HG02610 (cell line): ENCODE results near the gene S100A1.
"Not testable (repeated sequence)": the region's sequence is repeated elsewhere in the genome, so short reads cannot be mapped to it uniquely, and the experiment has no call there.

ENCODE experiments used
- ATAC-seq: cut with Tn5 transposase; IDR thresholded peaks from one replicate; pipeline ENCODE4 v1.9.1; 2021; ENCODE audit warnings: mild to moderate bottlenecking, moderate library complexity; ENCODE audit not compliant: unreplicated experiment

Gene S100A1

DNA sequence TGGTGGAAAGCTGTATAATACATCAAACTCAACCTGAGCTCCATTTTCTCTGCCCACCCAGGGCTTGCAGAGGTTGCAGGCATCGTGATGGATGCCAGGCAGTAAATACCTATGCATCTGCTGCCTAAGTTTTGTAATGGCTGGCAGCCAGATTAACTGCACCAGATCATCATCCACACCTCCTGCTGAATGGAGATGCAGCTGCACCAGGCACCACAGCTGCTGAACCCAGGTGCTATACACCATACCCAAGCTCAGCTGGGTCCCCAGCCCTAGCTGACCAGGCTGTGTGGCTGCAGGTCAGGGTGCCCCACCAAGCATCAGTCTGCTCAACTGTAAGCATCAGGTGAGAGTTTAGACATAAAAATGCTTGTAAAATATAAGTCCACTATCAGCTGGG is 23.5 kb downstream of the S100A1 start:
- no peak for ATAC-seq

DNA sequence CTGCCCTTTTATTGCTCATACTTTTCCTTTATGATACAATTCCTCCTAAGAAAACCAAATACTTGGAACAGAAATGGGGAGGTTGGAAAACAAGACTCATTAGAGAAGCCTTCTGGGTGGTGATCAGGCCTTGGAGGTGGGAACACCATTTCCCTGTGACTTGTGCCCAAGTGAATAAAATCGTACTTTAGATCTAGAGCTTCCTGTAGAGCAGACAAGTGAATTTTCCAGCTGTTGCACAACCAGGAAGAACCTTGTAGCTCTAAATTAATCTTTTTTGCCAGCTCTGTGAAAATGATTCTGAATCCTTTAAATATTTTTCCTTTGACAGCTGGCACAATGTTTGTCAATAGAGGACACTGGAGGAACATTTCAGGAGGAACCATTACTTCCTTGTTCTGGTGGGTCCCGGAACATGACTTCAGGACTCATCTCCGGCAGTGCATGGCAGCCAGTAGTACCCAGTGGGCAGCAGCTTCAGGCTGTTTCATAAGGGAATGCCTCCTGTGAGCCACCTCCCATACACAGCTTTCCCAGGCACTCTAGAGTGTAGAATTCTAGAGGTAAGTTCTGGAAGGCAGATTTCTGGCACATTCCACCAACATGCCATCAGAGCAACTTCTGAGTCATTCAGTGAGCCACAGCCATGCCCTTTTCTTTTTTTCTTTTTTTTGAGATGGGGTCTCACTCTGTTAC is 24.7 kb downstream of the S100A1 start:
- ATAC-seq: no peak

DNA sequence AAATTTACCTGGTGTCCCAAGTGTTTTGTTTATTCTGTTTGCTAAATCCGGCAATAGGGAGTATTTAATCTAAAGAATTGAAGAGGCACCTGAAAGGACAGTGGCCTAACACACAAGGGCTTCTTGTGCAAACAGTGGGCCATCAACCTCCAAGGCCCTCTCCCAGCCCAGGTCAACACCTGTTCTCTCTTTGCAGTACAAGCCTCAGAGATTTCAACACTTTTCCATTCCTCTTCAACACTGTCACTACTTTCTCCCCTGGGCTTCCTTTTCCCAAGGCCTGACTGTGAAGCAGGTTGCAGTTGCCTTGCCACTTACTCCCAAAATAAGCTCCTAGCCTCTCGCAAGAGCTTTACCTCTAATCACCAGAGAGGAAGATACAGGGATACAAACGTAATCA is 27.1 kb downstream of the S100A1 start:
- ATAC-seq: no peak

DNA sequence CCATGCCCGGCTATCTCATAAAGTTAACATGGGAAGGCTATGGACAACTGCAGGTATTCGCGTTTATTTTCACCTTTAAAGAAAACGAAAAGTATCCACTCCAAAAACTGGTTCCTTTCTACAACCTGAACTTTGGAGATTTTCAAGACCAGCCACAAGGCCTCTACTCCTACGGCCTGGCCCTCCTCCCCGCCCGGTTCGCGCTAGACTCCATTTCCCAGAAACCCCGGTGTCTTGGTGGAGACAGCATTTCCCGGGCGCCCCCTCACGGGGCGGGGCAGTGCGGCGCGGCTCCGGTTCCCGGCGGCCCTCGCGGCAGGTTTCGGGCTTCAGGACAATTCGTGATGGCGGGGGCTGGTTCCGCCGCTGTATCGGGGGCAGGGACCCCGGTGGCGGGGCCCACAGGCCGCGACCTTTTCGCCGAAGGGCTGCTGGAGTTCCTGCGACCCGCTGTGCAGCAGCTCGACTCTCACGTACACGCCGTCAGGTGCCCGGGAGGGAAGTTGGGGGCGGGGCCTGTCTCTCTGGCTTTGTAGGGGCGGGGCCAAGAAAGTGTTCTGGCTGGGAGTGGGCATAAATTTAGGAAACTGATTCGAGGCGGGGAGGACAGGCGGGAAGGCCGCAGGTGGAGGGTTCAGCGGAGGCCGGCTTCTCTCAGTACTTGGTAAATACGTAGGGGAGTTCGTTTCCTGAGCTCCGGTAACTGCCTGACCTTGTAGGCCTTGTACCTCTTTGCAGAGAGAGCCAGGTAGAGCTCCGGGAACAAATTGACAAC is 30.4 kb downstream of the S100A1 start, which contains the start of gene SNAPIN:
TSS of gene SNAPIN (plus strand) at position 304 of the 775 bp plus-strand sequence. CDS start at position 345, 41 bp downstream.
- ATAC-seq: peak; percentile 88

DNA sequence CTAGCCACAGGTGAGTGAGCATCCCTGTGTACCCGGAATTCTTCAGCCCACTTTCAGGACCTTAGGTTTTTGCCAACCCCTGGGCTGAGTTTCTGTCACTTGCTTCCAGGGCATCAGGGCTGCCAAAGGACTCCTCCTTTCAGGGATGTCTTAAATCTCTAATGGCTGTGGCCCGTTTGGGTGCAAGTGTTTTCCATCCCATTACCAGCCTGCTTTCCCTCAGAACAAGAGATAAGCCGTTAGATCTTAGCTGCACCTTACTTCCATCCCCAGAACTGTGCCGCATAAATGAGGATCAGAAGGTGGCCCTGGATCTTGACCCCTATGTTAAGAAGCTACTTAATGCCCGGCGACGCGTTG is 30.9 kb downstream of the S100A1 start:
- no peak for ATAC-seq

DNA sequence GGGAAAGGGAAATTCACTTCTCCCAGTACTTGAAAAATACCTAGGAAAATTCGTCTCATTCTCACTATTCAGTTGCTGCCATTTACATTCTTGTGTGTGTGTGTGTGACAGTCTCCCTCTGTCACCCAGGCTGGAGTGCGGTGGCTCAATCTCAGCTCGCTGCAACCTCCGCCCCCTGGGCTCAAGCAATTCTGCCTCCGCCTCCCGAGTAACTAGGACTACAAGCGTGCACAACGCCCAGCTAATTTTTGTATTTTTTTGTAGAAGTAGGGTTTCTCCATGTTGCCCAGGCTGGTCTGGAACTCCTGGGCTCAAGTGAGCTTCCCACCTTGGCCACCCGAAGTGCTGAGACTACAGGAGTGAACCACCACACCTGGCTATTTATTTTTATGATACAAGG is 31.4 kb downstream of the S100A1 start:
- ATAC-seq: no peak

DNA sequence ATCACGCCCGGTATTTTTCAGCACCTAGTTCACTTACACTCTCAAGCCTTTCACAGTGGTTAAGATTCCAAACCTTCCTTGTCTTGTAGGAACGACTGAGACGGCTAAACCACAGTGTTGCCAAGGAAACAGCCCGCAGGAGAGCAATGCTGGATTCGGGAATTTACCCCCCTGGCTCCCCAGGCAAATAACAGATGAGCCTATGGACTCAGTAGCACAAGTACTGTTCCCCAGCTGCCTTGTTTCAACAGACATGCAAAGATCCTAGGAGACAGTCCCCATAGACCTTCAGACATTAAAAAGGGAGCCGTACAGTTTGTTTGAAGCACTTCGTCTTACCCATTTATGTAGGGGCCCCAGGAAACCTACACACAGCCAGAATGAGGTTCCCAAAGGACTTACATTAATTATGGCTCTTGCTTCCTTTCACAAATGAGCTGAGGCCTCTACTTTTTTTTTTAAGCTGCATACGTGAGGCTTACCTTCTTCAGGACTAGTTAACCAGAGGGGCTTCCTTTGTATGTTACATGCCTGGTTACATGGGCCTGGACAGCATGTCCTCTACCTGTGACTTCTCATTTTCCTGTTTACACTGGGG is 33.0 kb downstream of the S100A1 start:
- ATAC-seq: no peak

DNA sequence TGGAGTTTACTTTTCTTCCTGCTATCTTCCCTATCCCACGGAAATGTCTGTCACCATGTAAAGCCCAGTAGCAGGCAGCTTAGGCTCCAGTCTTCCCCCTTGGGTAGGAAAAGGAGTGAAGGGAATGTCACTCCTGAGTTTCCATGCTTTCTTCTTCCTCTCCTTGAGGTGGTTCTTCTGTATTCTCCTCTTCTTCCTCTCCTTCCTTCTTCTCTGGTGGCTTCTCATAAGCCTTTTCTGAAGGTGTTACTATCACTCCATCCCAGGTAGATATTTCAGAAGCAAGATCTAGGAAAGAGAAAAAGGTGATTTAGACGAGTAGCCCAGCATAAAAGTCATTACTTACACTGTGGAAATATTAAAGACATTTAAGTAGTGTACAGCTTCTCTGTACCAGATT is 34.0 kb downstream of the S100A1 start:
- ATAC-seq: no peak

DNA sequence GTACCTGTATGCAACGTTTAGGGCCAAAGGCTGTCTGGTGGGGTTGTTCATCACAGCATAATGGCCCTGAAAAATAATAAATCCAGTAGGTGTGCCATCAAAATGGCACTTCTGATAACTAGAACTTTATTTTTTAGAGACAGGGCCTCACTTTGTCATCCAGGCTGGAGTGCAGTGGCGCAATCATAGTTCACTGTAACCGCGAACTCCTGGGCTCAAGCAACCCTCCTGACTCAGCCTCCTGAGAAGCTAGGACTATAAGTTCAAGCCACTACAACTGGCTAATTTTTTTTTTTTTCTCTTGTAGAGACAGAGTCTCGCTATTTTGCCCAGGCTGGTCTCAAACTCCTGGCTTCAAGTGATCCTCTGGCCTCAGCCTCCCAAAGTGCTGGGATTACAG is 35.0 kb downstream of the S100A1 start:
- no peak for ATAC-seq

DNA sequence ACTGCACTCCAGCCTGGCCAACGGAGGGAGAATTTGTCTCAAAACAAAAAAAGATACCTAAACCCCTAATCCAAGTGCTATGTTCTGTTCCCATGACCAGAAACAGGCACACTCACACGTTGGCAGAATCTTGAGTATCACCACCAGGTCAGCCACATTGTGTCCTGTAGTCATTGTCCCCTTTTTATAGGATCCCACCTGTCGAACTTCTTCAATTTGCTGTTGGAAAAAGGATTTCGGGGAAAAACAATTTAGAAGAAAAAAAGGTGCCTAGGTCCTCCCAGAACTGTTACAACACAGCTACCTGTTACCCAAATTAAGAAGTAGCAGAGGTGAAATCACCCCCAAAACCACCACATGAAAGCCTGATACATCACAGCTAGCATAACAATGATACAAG is 39.2 kb downstream of the S100A1 start:
- ATAC-seq: no peak

DNA sequence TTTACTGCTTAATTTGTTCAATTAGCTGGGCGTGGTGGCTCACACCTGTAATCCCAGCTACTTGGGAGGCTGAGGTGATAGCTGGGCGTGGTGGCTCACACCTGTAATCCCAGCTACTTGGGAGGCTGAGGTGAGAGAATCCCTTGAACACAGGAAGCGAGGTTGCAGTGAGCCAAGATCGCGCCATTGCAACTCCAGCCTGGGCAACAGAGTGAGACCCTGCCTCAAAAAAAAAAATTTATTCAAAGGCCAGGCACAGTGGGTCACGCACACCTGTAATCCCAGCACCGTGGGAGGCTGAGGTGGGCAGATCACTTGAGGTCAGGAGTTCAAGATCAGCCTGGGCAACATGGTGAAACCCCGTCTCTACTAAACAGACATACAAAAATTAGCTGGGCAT is 40.4 kb downstream of the S100A1 start:
- ATAC-seq: not testable (repeated sequence)

DNA sequence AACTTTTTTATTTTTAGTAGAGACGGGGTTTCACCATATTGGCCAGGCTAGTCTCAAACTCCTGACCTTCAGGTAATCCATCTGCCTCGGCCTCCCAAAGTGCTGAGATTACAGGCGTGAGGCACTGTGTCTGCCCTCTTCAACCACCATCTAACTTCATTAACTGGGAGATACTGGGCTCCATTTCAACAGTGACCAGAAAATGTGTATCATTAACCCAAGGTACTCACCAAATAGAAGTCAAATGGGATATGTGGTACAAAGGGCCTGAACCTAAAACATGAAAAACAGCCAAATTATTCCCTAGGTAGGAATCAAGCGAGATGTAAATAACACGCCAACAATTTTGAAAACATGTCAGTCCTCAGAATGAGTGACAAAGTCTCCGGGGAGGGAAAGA is 41.4 kb downstream of the S100A1 start:
- ATAC-seq: no peak

DNA sequence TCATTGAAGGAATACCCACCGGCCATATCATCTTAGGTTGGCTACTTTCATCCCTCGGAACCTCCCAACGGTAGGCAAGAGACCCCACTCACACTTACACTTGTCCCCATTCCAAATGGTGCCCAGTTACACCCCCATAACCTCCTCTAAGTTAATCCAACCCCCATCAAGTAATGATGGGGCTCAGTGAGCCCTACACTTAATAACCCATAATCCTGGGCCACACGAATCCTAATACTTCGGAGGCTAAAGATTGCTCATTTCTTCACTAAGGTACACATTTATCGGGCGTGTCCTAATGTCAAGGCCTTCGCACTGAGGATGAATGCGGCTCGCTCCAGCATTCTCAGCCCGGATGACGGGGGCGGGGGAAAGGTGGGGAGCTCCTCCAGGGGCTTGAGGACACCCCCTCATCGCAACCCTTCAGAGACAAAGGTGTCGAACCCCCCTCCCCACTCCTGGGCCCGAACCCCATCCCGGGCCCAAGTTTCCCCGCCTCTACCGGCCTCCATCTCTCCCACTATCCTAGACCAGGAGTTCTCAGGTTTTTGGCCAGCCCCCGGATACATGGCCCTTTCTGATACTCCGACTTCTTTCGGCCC is 42.1 kb downstream of the S100A1 start:
- no peak for ATAC-seq

DNA sequence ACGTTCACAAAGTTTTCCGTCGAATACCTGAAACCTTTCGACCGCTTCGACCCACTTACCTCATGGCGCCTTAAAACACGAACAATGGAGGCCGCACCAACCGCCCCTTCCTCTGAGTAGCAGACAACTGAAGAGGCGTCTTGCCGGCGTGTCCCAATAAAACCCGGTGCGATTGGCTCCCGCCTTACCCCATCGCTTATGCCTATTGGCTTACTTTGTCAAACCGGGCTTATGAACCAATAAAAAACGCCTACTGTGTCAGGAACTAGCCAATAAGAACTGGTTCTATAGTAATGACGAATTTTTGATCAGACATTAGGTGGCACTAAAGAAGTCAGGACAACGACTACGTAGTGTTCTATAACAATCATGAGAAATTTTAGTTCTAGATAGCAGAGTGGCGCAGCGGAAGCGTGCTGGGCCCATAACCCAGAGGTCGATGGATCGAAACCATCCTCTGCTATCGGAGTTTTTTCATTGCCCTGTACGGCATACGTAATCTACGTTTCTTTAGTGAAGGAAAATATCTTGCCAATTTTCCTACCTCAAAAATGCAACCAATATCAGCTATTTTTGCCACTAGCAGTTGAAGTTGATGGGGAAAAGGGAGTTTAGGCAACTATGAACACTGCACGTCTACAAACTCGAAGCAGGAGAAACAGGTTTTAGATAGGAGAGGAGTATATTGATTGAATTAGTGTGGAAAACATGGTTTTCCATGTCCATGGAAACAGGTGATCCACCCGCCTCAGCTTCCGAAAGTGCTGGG is 42.8 kb downstream of the S100A1 start, which contains the start of gene ILF2:
TSS of gene ILF2 (minus strand) at position 135 of the 769 bp plus-strand sequence. CDS start at position 64, 71 bp downstream.
- ATAC-seq: peak; percentile 94

DNA sequence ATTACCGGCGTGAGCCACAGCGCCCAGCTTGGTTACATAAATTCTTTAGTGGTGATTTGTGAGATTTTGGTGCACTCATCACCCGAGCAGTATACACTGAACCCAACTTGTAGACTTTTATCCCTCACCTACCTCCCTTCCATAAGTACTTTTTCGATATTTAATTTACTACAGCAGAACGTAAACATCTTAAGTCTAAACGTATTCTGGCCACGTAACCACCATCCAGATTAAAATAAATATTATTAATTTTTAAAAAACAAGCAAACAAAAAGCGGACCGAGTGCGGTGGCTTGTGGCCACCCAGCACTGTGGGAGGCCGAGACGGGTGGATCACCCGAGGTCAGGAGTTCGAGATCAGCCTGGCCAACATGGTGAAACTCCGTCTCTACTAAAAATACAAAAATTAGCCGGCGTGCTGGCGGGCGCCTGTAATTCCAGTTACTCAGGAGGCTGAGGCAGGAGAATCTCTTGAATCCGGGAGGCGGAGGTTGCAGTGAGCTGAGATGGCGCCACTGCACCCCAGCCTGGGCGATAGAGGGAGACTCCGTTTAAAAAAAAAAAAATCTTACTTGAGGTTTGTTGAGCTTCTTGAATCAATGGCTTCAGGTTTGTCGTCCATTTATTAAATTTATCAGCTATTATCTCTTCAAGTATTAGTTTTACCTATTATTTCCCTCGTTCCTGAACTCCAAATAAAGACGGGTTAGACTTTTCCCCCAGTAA is 43.6 kb downstream of the S100A1 start:
- ATAC-seq: peak; percentile 11

DNA sequence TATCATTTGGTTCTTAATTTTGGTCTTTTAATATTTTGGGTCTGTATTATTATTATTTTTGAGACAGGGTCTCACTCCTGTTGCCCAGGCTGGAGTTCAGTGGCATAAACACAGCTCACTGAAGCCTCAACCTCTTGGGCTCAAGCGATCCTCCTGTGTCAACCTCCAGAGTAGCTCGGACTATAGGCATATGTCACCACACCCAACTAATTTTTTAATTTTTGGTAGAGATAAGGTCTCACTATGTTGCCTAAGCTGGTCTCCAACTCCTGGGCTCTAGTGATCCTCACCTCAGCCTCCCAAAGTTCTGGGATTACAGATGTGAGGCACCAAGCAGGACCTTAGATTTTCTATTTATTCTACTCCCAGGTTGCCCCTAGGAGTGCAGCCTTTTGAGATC is 45.3 kb downstream of the S100A1 start:
- ATAC-seq: no peak

DNA sequence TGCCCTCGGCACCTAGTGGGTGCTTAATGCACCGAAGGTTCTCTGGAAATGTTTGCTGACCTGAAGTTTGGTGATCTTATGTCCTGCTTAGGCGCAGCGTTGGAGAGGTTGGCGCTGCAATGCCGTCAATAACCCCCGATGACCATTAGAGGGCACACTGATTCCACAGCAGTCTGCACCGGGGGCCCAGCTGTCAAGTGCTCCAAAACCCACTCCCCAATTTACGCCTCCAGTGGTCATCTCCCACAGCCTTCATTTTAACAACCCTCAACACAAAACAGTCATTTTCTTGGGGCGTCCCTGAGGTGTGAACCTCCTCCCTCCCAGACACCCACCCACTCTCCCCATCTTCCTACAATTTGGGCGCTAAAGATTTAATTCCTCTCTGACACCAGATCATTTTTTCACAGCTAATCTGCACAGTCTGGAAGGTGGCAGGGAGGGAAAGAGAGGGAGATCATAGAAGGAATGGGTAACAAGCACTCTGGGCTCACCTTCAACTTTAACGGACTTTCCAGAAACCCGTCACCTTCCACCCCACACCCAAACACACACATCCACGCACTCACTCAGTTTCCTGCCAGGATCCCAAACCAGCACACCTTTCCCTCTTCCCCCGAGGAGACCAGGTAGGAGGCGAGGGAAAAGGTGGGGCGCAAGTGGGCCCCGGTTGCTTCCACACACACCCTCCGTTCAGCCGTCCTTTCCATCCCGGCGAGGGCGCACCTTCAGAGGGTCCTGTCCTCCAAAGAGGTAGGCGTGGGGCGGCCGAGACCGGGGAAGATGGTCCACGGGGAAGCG is 49.7 kb downstream of the S100A1 start:
- ATAC-seq: no peak

DNA sequence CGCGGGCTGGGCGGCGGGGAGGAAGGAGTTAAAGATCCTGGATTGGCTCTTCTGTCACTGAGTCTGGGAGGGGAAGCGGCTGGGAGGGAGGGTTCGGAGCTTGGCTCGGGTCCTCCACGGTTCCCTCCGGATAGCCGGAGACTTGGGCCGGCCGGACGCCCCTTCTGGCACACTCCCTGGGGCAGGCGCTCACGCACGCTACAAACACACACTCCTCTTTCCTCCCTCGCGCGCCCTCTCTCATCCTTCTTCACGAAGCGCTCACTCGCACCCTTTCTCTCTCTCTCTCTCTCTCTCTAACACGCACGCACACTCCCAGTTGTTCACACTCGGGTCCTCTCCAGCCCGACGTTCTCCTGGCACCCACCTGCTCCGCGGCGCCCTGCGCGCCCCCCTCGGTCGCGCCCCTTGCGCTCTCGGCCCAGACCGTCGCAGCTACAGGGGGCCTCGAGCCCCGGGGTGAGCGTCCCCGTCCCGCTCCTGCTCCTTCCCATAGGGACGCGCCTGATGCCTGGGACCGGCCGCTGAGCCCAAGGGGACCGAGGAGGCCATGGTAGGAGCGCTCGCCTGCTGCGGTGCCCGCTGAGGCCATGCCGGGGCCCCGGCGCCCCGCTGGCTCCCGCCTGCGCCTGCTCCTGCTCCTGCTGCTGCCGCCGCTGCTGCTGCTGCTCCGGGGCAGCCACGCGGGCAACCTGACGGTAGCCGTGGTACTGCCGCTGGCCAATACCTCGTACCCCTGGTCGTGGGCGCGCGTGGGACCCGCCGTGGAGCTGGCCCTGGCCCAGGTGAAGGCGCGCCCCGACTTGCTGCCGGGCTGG is 50.5 kb downstream of the S100A1 start, which contains the start of gene NPR1:
TSS of gene NPR1 (plus strand) at position 170 of the 818 bp plus-strand sequence. CDS start at position 591, 421 bp downstream.
- ATAC-seq: no peak
